ENCODE measurements around the gene NLRC5.

Gene NLRC5

DNA sequence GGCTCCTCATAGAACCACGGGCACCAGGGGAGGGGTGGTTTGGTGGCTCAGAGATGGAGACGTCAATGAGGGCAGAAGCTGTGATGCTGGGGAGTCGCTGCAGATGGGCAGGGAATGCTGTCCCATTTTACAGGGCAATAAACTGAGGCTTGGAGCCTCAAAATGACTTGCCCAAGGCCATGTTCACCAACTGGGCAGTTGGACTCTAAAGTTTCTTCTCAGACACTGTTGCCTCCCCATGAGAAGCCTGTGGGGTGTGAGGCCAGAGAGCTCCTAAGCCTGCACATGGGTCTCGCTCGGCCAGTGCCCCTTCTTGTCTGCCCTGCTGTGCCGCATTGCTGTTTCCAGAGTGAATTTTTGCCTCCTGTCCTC is 141.6 kb downstream of the NLRC5 start:
- no peak overlapping the region for H3K9ac ChIP-seq (ENCODE audit: low read length)
- no peaks in the 10 kb centered on the region for H4K20me1 ChIP-seq (ENCODE audit: low read depth, low read length)
- H3F3A ChIP-seq (ENCODE audit: insufficient read depth): no peaks in the 10 kb centered on the region
- TF ChIP-seq, protein P1, sequence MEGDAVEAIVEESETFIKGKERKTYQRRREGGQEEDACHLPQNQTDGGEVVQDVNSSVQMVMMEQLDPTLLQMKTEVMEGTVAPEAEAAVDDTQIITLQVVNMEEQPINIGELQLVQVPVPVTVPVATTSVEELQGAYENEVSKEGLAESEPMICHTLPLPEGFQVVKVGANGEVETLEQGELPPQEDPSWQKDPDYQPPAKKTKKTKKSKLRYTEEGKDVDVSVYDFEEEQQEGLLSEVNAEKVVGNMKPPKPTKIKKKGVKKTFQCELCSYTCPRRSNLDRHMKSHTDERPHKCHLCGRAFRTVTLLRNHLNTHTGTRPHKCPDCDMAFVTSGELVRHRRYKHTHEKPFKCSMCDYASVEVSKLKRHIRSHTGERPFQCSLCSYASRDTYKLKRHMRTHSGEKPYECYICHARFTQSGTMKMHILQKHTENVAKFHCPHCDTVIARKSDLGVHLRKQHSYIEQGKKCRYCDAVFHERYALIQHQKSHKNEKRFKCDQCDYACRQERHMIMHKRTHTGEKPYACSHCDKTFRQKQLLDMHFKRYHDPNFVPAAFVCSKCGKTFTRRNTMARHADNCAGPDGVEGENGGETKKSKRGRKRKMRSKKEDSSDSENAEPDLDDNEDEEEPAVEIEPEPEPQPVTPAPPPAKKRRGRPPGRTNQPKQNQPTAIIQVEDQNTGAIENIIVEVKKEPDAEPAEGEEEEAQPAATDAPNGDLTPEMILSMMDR (IDR thresholded peaks at IDR 0.05; ENCODE audit: insufficient read depth, low read length, poor library complexity, severe bottlenecking): no peak
- TF ChIP-seq EZH2phosphoT487 (conservative IDR thresholded peaks at IDR 0.05; ENCODE audit: low read length): no peak
- no peaks in the 10 kb centered on the region for H3K36me3 ChIP-seq (ENCODE audit: low read length)
- no peak overlapping the region for H2AFZ ChIP-seq (ENCODE audit: low read depth, low read length, severe bottlenecking)
- H3K4me3 ChIP-seq (ENCODE audit: insufficient read depth, low read length, poor library complexity, severe bottlenecking): no peak overlapping the region
- H3K27ac ChIP-seq (ENCODE audit: low read depth, low read length): no peak overlapping the region
- H3K9me3 ChIP-seq (ENCODE audit: insufficient read depth, low read length): no peaks in the 10 kb centered on the region
- H3K27me3 ChIP-seq (ENCODE audit: low read length): no peaks in the 10 kb centered on the region
- H3K4me2 ChIP-seq (ENCODE audit: low read depth, low read length, poor library complexity, severe bottlenecking): no peak overlapping the region
- H3K9me2 ChIP-seq (replicated peaks; ENCODE audit: insufficient read depth, low read length): no peaks in the 10 kb centered on the region
- no peaks in the 10 kb centered on the region for H3K79me2 ChIP-seq (ENCODE audit: insufficient read depth, low read length)

DNA sequence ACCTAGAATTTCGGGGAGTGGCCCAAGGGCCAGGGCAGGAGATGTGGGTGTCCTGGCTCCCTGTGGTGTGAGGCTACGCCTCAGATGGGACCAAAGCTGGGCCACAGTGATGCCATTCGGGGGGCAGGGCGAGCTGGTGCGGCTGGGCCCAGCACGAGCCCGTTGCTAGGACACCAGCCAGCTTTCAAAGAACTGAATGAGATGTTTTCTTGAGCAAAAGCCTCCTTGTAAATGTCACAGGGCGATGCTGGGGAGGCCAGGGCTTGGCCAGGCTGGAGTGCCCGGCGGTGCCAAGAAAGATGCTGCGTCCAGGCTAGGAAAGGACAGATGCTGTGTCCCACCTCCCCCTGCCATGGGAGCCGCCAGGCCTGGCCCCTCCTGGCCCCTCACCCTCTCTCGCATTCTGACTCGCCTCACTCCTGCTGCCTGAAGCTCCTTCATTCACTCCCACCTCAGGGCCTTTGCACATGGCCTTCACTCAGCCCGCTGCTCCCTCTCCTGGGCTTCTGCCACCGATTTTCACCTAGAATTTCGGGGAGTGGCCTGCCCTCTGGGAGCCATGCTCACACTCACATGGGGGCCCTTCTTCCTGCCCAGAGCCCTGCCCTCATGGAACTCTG is 142.1 kb downstream of the NLRC5 start:
- Histone ChIP-seq H3K9ac (ENCODE audit: low read length) (no peak overlapping the region), H3K4me3 (ENCODE audit: insufficient read depth, low read length, poor library complexity, severe bottlenecking) (no peak overlapping the region), H3K36me3 (ENCODE audit: low read length) (no peaks in the 10 kb centered on the region), H3K27ac (ENCODE audit: low read depth, low read length) (no peak overlapping the region), H3F3A (ENCODE audit: insufficient read depth) (no peaks in the 10 kb centered on the region), H2AFZ (ENCODE audit: low read depth, low read length, severe bottlenecking) (no peak overlapping the region), H3K79me2 (ENCODE audit: insufficient read depth, low read length) (no peaks in the 10 kb centered on the region), H3K9me2 (replicated peaks; ENCODE audit: insufficient read depth, low read length) (no peaks in the 10 kb centered on the region), H3K4me2 (ENCODE audit: low read depth, low read length, poor library complexity, severe bottlenecking) (no peak overlapping the region), H3K9me3 (ENCODE audit: insufficient read depth, low read length) (no peaks in the 10 kb centered on the region), H3K27me3 (ENCODE audit: low read length) (no peaks in the 10 kb centered on the region), H4K20me1 (ENCODE audit: low read depth, low read length) (no peaks in the 10 kb centered on the region)
- TF ChIP-seq, protein P1 (IDR thresholded peaks at IDR 0.05; ENCODE audit: insufficient read depth, low read length, poor library complexity, severe bottlenecking): no peak
- no peak for TF ChIP-seq EZH2phosphoT487 (conservative IDR thresholded peaks at IDR 0.05; ENCODE audit: low read length)

DNA sequence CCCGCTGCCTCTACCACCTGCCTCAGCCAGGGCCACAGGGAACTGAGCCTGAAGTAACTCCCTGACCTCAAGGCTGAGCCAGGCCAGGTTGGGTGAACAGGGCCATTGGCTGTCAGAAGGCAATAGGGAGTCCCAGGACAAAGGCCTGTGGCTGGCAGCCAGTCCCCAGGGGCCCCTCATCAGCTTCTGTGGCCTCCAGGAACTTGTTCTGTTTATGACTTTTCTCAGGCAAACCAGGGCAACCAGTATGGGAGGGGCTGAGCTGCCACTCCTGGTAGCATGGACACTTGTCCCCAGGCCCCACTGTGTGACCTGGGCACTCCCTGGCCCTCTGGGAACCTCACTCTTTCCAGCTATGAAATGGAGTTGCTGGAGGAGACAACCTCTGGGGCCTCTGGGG is 143.1 kb downstream of the NLRC5 start:
- TF ChIP-seq, protein P1 (IDR thresholded peaks at IDR 0.05; ENCODE audit: insufficient read depth, low read length, poor library complexity, severe bottlenecking): no peak
- TF ChIP-seq EZH2phosphoT487 (conservative IDR thresholded peaks at IDR 0.05; ENCODE audit: low read length): no peak
- Histone ChIP-seq H3K79me2 (ENCODE audit: insufficient read depth, low read length) (no peaks in the 10 kb centered on the region), H3F3A (ENCODE audit: insufficient read depth) (no peaks in the 10 kb centered on the region), H3K27me3 (ENCODE audit: low read length) (no peaks in the 10 kb centered on the region), H3K9ac (ENCODE audit: low read length) (no peak overlapping the region), H3K4me2 (ENCODE audit: low read depth, low read length, poor library complexity, severe bottlenecking) (no peak overlapping the region), H3K4me3 (ENCODE audit: insufficient read depth, low read length, poor library complexity, severe bottlenecking) (no peak overlapping the region), H3K27ac (ENCODE audit: low read depth, low read length) (no peak overlapping the region), H4K20me1 (ENCODE audit: low read depth, low read length) (no peaks in the 10 kb centered on the region), H3K9me3 (ENCODE audit: insufficient read depth, low read length) (no peaks in the 10 kb centered on the region), H2AFZ (ENCODE audit: low read depth, low read length, severe bottlenecking) (no peak overlapping the region), H3K9me2 (replicated peaks; ENCODE audit: insufficient read depth, low read length) (no peaks in the 10 kb centered on the region), H3K36me3 (ENCODE audit: low read length) (no peaks in the 10 kb centered on the region)
